Measurements from ENCODE around the gene BAIAP3.
A peak's percentile ranks its signal among the peaks of the same experiment; 100 is the strongest.

Gene BAIAP3

DNA sequence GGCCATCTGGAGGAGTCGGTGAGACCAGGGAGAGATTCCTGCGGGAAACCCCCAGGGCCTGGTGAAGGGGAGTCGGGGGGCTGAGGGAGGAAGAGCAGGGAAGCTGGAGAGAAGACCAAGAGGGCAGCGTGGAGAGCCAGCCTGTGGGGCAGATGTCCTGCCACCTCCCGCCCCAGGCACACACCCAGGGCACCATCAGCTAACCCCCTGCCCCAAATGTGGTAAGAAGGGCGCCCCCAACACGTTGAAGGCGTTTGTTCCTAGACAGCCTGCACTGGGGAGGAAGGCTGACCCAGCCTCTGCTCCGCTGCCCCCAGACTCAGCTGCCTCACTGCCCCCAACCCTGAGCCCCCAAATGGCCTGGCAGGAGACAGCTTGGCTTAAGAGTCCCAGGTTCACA, 1.3 kb downstream of the BAIAP3 start:
- no peak for DNase-seq (ENCODE audit: low read depth)

DNA sequence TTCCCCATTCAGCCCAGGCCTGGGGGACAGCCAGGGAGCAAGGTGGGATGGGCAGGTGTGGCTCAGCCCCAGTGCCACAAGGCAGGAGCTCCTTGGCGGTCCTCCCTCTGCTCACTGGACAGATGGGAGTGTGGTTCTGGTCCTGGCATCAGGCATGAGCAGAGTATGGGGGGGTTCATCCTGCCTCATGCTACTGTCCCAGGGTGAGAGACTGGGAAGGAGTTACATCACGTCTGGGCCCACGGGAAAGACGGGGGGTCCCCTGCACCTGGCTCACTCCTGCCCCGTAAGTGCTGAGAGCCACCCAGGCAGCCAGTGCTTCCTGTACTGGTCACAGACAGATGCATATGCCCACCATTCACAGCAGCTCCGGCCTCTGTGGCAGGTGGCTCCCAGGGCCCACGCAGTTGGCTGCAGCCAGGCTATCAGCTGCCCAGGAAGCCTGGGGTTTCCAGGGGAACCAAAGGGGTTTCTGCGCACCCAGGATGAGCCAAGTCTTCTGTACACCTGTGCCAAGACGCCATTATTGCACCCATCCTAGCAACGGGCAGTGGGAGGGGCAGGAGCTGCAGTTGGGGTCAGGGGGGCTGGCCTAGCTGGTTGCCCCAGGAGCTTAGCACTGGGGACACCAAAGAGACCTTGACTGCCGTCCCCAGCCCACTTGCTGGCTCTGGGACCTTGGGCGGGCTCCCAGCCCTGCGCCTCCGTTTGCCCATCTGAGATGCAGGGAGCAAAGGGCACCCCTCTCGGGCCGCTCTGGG, 1.9 kb downstream of the BAIAP3 start:
- no peak for DNase-seq (ENCODE audit: low read depth)

DNA sequence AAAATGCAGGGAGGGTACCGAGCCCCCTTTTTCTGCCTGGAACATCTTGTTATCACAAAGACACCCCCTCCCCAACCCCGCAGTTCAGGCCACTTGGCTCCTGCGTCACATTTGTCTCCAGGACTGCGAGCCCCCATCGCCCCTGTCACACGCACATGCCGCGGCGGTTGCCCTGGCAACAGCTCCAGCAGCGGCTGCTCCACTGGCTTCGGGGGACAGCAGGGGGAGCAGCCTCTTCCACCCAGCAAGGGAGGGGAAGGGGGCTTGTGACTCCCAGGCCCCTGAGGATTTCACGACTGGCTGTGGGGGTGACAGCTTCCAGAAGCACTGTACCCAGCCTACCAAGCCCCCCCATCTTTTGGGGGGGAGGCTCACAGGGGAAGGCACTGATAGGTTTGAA, 2.6 kb downstream of the BAIAP3 start:
- no peak for DNase-seq (ENCODE audit: low read depth)

DNA sequence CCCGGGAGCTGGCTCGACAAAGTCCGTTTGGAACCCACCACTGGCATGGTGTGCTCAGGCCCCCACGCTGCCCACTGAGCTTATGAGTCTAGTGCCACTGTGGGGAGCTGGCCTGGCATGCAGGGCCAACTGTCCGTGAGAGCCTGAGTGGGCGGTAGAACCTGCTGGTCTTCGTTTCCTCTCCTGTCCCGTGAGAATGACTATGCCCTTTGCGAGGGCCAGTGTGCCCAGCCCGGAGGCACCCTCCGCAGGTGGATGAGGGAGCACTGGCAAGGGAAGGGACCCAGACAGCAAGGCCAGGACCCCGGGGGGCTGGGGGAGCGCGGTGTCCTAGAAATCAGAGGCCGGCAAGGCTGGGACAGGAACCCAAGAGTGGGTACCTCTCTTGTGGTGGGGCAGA, 3.2 kb downstream of the BAIAP3 start:
- DNase-seq (ENCODE audit: low read depth), result no peak

DNA sequence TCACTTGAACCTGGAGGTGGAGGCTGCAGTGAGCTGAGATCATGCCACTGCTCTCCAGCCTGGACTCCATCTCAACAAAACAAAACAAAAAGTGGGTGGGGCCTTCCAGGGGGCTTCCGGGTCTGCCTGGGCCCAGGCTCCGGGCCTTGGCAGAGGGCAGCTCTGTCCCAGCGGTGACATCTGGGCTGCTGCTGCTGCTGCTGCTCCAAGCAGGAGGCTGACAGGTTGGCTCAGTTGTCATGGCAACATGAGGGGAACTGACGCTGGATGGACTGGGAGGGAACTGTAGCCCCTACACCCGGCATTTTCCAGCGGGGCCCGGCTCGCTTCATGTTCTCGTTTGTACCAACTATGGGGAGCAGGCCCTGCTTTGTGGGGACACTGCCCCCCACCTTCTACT, 4.0 kb downstream of the BAIAP3 start:
- no peak for DNase-seq (ENCODE audit: low read depth)

DNA sequence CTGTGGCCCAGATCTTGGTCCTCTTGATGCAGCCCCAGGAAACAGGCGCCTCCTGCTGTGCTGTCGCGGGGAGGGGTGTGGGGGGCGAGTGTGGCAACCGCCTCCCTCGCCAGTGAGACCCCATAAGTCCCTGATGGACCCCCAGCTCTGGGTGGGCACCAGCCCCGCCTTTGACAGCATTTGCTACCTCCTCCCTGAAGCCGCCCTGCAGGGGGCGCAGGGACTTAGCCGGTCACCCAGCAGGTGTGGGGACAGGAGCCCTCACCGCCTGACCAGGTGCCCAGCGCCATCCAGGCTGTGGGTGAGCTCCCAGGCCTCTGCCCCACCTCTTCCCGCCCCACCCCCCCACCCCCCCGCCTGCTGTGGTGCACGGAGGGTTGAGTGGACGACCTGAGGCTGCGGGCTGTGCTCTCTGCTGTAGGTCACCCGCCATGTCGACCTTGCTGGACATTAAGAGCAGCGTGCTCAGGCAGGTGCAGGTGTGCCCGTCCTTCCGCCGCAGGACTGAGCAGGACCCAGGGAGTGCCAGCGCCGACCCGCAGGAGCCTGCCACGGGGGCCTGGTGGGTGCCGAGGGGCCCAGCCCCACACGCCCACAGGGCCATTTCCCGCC, 4.8 kb downstream of the BAIAP3 start:
- no peak for DNase-seq (ENCODE audit: low read depth)

DNA sequence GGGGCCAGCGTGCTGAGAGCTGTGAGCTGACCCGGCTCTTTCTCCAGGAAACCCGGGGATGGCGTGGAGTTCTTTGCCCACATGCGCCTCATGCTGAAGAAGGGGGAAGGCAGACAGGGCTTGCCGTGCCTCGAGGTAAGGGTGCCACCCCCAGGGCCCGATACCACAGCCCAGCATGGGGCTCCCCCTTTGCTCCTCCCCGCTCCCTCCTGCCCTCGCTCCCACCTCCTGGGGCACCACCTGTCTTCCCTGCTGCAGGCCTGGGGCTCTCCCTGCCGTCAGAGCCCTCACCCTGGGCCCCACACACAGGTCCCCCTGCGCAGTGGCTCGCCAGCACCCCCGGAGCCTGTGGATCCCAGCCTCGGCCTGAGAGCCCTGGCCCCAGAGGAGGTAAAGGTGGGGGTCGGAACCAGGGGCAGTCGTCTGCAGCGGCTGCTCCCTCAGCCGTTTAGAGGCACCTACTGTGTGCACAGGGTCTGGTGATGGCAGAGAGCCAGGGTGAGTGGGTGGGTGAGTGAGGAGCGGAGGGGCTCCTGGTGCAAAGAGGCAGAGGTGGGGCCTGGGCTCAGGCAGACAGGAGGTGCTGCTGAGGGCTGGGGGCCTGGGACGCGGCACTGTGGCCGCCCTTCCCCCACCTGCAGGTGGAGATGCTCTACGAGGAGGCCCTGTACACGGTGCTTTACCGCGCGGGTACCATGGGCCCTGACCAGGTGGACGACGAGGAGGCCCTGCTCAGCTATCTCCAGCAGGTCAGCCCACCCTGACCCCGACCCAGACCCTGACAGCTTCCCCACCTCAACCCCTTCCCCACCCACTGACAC, 5.6 kb downstream of the BAIAP3 start:
- DNase-seq (ENCODE audit: low read depth), result no peak

DNA sequence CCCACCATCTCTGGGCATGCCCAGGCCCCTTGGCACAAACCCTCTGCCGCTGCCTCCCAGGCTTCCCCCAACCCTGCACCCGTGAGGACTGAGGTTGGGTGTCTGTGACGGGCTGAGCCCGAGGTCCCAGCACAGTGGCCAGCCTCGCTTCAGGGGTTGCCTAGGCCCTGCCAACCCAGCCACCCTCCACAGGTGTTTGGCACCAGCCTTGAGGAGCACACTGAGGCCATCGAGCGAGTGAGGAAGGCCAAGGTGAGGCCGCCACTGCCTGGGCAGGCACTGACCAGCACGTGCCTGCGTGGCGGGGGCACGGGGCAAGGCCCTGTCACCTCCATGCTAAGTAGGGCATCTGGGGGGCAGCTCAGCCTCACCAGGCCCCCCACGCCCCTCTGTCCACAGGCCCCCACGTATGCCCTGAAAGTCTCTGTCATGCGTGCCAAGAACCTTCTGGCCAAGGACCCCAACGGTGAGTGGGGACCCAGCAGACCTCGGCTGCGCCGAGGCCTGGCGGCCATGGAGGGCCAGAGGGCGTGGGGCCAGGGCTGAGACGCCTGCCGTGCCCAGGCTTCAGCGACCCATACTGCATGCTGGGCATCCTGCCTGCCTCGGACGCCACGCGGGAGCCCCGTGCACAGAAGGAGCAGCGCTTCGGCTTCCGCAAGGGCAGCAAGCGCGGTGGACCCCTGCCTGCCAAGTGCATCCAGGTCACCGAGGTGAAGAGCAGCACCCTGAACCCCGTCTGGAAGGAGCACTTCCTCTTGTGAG, 7.5 kb downstream of the BAIAP3 start:
- DNase-seq (ENCODE audit: low read depth), result no peak

DNA sequence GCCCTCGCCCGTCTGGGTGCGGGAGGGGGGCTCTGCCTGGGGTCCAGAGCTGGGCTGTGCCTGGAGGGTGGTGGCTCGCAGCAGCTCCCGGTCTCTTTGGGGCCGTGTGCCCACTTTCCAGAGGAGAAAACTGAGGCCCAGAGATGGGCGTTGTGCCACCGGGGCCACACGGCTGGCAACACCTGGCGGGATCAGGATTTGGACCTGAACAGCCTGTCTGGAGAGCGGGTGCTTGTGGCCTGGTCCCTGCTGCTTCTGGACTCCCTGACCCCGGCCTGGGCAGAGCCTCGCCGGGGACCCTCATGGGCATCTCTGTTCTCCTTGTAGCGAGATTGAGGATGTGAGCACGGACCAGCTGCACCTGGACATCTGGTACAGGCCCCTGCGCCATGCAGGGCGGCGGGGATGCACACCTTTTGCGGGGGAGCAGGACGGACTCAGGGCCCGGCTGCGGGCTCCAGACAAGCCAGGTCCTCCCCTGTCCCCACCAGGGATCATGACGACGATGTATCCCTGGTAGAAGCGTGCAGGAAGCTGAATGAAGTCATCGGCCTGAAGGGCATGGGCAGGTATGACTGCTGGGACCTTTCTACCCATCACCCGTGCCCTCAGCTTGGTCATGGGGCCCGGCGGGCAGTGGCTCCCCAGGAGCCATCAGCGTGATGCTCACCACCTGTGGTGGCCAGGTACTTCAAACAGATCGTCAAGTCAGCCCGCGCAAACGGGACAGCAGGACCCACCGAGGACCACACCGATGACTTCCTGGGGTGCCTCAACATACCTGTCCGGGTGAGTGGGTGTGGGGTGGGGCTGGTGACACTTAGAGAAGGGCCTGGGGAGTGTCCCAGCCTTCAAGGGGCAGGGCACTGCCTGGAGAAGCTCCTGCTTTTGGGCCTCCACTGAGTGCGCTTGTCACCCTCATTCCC, 8.3 kb downstream of the BAIAP3 start:
- no peak for DNase-seq (ENCODE audit: low read depth)

DNA sequence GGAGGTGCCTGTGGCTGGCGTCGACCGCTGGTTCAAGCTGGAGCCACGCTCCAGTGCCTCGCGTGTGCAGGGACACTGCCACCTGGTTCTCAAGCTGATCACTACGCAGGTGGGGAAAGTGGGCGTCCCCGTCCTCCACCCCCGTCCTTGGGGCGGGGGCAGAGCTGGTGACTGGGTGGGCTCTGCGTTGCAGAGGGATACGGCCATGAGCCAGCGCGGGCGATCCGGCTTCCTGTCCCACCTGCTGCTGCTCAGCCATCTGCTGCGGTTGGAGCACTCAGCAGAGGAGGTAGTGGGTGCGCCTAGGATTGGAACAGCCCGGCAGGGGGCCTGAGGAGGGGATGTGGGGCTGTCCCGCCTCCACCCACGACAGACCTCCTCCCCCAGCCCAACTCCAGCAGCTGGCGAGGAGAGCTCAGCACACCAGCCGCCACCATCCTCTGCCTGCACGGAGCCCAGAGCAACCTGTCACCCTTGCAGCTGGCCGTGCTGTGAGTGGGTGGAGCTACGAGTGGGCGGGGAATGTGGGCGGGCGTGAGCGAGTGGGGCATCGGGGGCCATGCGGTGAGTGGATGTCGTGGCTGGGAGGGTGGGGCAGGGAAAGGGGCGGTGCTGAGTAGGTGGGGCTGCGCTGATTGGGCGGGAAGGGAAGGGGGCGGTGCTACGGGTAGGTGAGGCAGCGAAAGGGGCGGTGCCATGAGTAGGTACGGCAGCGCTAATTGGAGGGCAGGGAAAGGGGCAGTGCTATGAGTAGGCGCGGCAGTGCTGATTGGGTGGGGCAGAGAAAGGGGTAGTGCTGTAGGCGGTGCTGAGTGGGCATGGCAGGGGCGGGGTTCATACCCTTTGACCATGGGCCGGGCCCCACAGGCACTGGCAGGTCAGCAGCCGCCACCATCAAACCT, 9.3 kb downstream of the BAIAP3 start:
- peak; percentile 94 for DNase-seq (ENCODE audit: low read depth)

DNA sequence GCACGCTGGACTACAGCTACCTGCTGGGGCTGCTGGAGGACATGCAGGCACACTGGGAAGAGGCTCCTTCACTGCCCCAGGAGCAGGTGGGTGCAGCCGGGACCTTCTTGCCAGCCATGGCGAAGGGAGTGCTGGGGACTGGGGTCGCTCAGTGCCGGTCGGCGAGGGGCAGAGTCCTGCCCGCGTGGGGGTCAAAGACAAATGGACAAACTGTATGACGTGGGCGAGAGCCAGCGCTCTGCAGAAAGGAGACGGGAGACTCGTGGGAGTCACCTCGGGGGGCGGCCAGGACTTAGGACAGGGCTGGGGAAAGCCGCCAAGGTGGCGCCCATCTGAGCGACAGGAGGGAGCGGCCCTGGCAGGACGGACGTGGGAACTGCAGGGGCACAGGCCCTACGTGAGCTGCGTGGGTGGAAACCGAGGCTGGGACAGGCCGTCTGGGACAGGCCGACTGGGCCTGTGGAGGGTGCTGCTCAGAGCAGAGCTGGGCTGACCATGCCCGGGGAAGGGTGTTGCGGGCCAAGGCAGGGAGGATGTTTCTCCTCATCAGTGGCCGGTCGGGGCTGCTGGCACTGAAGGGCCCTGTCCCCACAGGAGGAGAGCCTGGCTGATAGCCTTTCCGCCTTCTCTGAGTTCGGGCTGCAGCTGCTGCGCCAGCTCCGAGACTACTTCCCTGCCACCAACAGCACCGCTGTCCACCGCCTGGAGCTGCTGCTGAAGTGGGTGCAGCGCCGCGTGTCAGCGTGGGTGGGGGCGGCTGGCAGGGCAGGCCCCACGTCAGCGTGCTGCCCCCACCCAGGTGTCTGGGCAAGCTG, 10.2 kb downstream of the BAIAP3 start:
- no peak for DNase-seq (ENCODE audit: low read depth)

DNA sequence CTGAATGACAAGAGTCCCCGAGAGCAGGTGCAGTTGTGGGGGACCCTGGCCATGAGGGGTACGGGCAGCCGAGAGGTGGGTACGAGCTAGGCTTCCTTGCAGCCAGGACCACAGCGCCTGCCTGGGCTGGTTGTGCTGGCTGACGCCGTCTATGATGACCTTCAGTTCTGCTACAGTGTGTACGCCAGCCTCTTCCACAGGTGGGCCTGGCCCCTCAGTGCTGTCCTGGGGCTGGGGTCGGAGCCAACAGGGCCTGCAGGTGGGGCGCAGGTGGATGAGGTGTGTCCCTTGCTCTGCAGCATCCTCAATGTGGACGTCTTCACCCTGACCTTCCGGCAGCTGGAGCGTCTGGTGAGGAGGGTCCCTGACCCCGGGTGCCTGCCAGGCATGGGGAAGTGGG, 11.1 kb downstream of the BAIAP3 start:
- DNase-seq (ENCODE audit: low read depth), result no peak

DNA sequence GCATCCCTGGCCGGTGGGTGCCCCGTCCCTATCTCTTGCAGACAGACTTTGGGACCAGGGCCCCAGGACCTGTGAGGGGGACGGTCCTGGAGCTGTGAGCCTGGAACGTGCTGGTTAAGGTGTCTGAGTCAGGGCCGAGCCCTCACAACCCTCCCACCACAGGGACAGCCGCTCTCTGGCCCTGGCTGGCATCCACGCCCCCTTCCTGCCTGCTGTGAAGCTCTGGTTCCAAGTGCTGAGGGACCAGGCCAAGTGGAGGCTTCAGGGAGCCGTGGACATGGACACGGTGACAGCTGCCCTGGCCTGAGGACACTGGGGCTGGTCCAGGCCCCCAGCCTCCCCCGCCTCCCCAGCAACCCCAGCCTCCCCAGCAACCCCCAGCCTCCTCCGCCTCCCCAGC, 11.6 kb downstream of the BAIAP3 start:
- DNase-seq (ENCODE audit: low read depth), result no peak

DNA sequence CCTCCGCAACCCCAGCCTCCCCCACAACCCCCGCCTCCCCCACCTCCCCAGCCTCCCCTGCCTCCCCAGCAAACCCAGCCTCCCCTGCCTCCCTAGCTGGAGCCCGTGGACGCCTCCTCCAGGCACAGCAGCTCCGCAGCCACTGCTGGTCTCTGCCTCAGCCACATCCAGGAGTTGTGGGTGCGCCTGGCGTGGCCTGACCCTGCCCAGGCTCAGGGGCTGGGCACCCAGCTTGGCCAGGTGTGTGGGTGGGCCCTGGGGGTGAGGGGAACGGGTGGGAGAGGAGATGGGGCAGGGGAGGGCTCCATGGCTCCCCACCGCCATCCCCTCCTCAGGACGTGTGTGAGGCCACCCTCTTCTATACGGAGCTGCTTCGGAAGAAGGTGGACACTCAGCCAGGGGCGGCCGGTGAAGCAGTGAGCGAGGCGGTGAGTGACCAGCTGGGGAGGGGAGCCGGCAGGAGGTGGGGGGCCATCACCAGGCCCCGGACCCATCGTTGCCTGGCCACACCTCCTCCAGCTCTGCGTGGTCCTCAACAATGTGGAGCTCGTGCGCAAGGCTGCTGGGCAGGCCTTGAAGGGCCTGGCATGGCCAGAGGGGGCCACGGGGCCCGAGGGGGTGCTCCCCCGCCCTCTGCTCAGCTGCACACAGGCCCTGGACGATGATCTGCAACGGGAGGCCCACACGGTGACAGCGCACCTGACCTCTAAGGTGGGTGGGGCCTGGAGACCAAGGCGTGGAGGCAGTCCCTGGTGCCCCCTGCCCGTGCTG, 12.4 kb downstream of the BAIAP3 start:
- DNase-seq (ENCODE audit: low read depth), result no peak

DNA sequence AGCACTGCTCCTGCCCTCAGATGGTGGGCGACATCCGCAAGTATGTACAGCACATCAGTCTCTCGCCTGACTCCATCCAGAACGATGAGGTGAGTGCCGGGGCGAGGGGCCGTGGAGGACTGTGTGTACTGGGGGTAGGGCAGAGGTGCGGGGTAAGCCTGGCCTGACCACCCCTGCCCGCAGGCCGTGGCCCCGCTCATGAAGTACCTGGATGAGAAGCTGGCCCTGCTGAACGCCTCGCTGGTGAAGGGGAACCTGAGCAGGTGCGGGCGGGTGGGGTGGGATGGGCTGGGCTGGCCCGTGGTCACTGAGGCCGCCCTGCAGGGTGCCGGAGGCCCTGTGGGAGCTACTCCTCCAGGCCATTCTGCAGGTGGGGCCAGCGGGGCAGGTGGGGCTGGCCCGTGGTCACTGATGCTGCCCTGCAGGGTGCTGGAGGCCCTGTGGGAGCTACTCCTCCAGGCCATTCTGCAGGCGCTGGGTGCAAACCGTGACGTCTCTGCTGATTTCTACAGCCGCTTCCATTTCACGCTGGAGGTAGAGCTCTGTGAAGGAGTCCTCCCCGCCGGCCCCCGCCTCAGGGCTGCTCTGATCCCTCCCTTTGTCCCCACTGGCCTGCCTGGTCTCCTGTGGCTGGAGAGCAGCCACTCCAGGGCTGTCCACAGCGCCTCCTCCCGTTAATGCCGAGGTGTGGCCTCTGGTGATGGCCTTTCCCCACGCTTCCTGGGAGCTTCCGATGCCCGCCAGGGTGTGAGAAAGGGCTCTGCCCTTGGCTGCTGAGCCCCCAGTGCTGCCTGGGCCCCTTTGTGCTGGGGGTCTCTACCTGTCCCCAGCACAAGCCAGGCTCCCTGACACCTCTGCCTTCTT, 13.2 kb downstream of the BAIAP3 start:
- DNase-seq (ENCODE audit: low read depth), result no peak

DNA sequence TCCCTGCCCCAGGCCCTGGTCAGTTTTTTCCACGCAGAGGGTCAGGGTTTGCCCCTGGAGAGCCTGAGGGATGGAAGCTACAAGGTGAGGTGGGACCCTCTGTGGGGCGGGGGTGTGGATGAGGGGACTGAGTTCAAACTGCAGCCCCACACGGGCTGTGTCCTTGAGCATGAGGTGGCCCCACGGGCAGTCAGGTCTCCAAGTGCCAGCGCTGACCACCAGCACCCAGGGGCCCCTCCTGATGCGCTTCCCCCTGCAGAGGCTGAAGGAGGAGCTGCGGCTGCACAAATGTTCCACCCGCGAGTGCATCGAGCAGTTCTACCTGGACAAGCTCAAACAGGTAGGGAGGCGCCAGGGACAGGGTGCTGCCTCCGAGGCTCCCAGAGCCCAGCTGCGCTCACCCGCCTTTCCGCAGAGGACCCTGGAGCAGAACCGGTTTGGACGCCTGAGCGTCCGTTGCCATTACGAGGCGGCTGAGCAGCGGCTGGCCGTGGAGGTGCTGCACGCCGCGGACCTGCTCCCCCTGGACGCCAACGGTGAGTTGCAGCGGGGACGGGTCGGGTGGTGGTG, 13.9 kb downstream of the BAIAP3 start:
- no peak for DNase-seq (ENCODE audit: low read depth)

DNA sequence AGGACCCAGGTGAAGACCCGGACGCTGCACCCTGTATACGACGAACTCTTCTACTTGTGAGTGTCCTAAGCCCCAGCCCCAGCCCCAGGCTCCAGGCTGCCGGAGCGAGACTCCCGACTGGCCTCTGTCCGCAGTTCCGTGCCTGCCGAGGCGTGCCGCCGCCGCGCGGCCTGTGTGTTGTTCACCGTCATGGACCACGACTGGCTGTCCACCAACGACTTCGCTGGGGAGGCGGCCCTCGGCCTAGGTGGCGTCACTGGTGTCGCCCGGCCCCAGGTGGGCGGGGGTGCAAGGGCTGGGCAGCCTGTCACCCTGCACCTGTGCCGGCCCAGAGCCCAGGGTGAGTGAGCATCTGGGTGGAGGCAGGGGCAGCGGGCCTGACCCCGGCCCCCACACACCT, 14.5 kb downstream of the BAIAP3 start:
- DNase-seq (ENCODE audit: low read depth), result no peak

Data from iris pigment epithelial cell (primary cell).